Adrenal gland (tissue), 12 donors: Measurements from ENCODE around the gene PRR20G. TPM values are rescaled to one million over a fixed set of nuclear protein-coding genes. Genes with fewer than 3 reads are reported as not detected.
"Not testable (repeated sequence)": the region's sequence is repeated elsewhere in the genome, so short reads cannot be mapped to it uniquely, and the experiment has no call there.

Experiments used
- DNase-seq, 7 donors: peaks; one replicate each; pipeline ENCODE4 v3.0.0-alpha.2; 2019 to 2020
- H3K27ac ChIP-seq, 5 donors: fragments of 200-600 bp; sonication (generic) in 4 of 5; 1 replicate in 3 of 5; 2 replicates in 2 of 5; pipeline versions ENCODE4 v1.5.1 to v1.8.0; 2016 to 2020; ENCODE audit warnings: mild to moderate bottlenecking in 1 of 5
- H3K27me3 ChIP-seq: fragments of 200-600 bp; 2 replicates; pipeline ENCODE4 v1.8.0; 2021
- H3K36me3 ChIP-seq, 2 donors: fragments of 200-600 bp; replicated peaks in 1 of 2; 1 replicate in 1 of 2; 2 replicates in 1 of 2; pipeline versions ENCODE4 v1.5.1 to v1.8.0; 2018 to 2022
- H3K4me1 ChIP-seq, 2 donors: fragments of 200-600 bp; replicated peaks in 1 of 2; 1 replicate in 1 of 2; 2 replicates in 1 of 2; pipeline versions ENCODE4 v1.5.1 to v1.8.0; 2018 to 2021
- H3K4me3 ChIP-seq, 4 donors: fragments of 200-600 bp; sonication (generic) in 3 of 4; one replicate each; pipeline ENCODE4 v1.5.1; 2016 to 2018
- H3K9me3 ChIP-seq, 3 donors: fragments of 200-600 bp; sonication (generic) in 1 of 3; replicated peaks in 1 of 3; 1 replicate in 2 of 3; 2 replicates in 1 of 3; pipeline versions ENCODE4 v1.5.1 to v1.8.0; 2016 to 2021
- CTCF ChIP-seq, 6 experiments: fragments of 450-650 bp in 4 of 6; fragments of 200-600 bp in 2 of 6; sonication (generic) in 1 of 6; IDR thresholded peaks; 1 replicate in 5 of 6; 2 replicates in 1 of 6; pipeline versions ENCODE4 v1.5.1 to v1.8.0; 2016 to 2021; ENCODE audit warnings: antibody characterized with exemption in 6 of 6, mild to moderate bottlenecking in 2 of 6, moderate library complexity in 1 of 6
- POLR2A ChIP-seq, 2 donors: fragments of 450-650 bp; IDR thresholded peaks; one replicate each; pipeline ENCODE4 v1.6.1; 2017; ENCODE audit warnings: antibody characterized with exemption in 2 of 2, mild to moderate bottlenecking in 2 of 2, moderate library complexity in 1 of 2
- WGBS, 4 donors: extraction: QIAGEN DNeasy Blood & Tissue Kit in 2 of 4; methylation state at CpG; one replicate each; pipeline versions ENCODE4 v1.1.5 to v1.1.7; 2013 to 2017; 5-methylcytosine and 5-hydroxymethylcytosine counted together
- intact Hi-C, 2 donors: fragments of 100-400 bp; cut with DNase I; formaldehyde crosslinking; loops; one replicate each; pipeline versions ENCODE4 v1.14.1 to v1.15.0; 2022 to 2023
- polyA plus RNA-seq, 3 donors: library from polyadenylated mRNA; stranded (reverse); fragments of 200-250 nt in 2 of 3; fragments of 350-450 nt in 1 of 3; fragmentation: Illumina TruSeq in 1 of 3; extraction: RNeasy Lipid Tissue Mini Kit (QIAGEN cat#74804) in 1 of 3; gene quantifications; one replicate each; pipeline ENCODE4 v1.2.3, GENCODE V29; 2013 to 2014
- total RNA-seq, 9 donors: library from RNA; depleted of rRNA in 4 of 9; stranded (reverse); fragments of >200 nt in 4 of 9; fragments of 120-200 nt in 1 of 9; fragmentation: NEBNext Ultra II Directional in 1 of 9; extraction: Animal tissue kit (Norgen Biotek cat#: 25700) in 1 of 9; gene quantifications; one replicate each; pipeline versions ENCODE4 v1.1.0 to v1.2.4, GENCODE V29; 2013 to 2023
- donor health status: healthy with polysubstance abuse.
- donor health status: Bipolar disorder and iron deficiency.
- donor health status: DM: yes; HTN: yes; CAD: no.
- donor health status: DM: no; HTN: no; CAD: no.
- donor health status: DM: no; HTN: no; CAD: no.
- donor health status: DM: yes; HTN: yes; CAD: no.

The PRR20G gene
- total and polyA plus RNA-seq, 12 donors: not detected

- WGBS, 4 donors: 32 to 49% (median 37%) methylated on average over 3 of the region's 3 CpGs
- no peaks in the 10 kb centered on the region for H3K4me1 ChIP-seq
- no peak overlapping the region for H3K27ac ChIP-seq
- no peaks in the 10 kb centered on the region for H3K36me3 ChIP-seq
- DNase-seq: no peak
- no peak for TF ChIP-seq CTCF (IDR thresholded peaks at IDR 0.05)
- TF ChIP-seq POLR2A (IDR thresholded peaks at IDR 0.05): no peak
- no peaks in the 10 kb centered on the region for H3K27me3 ChIP-seq
- no peaks in the 10 kb centered on the region for H3K9me3 ChIP-seq
- H3K4me3 ChIP-seq: no peak overlapping the region
- intact Hi-C loops: no loop called here
These were observed 25.0 kb upstream of the PRR20G start for GRCh38 chr3:127312818-127313217.

GRCh38 chr3:127308821-127309220 is 21.0 kb upstream of the PRR20G start:
- intact Hi-C loops, H3K27ac ChIP-seq, H3K4me1 ChIP-seq, DNase-seq, H3K27me3 ChIP-seq, H3K9me3 ChIP-seq, H3K36me3 ChIP-seq, H3K4me3 ChIP-seq: not testable (repeated sequence)
- 79 to 92% (median 85%) methylated on average over 14 to 28 of the region's 28 CpGs for WGBS, 4 donors

DNA sequence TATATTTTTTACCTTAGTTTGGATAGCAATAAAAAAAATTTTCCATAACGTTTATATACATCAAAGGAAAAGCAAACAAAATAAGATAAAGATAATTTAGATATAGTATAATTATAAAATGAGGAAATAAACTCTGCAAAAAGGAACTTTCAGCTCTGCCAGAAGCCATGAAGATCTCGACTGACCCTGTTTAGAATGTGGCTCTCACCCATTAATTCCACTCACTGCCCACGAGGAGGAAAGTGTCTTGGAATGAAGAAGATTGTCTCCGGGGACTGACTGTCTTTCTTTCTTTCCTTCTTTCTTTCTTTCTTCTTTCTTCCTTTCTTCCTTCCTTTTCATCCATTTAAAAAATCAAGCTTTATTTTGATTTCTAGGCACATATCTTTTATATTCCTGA is 20.1 kb upstream of the PRR20G start:
- TF ChIP-seq POLR2A (IDR thresholded peaks at IDR 0.05) (no peak), CTCF (IDR thresholded peaks at IDR 0.05) (no peak)
- WGBS, 4 donors: 49 to 65% (median 52%) methylated on average over 4 of the region's 4 CpGs
- intact Hi-C loops: no loop called here
- no peak for DNase-seq
- Histone ChIP-seq H3K27ac (no peak overlapping the region), H3K9me3 (peaks cover 0 to 4% (median 0%) of the 10 kb centered on the region in 3 donors), H3K27me3 (no peaks in the 10 kb centered on the region), H3K4me3 (no peak overlapping the region), H3K36me3 (no peaks in the 10 kb centered on the region), H3K4me1 (no peaks in the 10 kb centered on the region)

GRCh38 chr3:127307112-127307835 is 19.4 kb upstream of the PRR20G start:
- 55 to 77% (median 69%) methylated on average over 10 of the region's 10 CpGs for WGBS, 4 donors
- no peaks in the 10 kb centered on the region for H3K4me1 ChIP-seq
- peak in 1 of 7 donors; percentile 23 for DNase-seq
- no peaks in the 10 kb centered on the region for H3K27me3 ChIP-seq
- no peaks in the 10 kb centered on the region for H3K36me3 ChIP-seq
- H3K27ac ChIP-seq: peak overlapping the region in 1 of 5 donors; percentile 22
- H3K9me3 ChIP-seq: peaks cover 0 to 4% (median 0%) of the 10 kb centered on the region in 3 donors
- intact Hi-C loops: no loop called here
- TF ChIP-seq POLR2A (IDR thresholded peaks at IDR 0.05): no peak
- no peak for TF ChIP-seq CTCF (IDR thresholded peaks at IDR 0.05)
- no peak overlapping the region for H3K4me3 ChIP-seq
